ENCODE measurements around the gene COX6A2. TPM values are rescaled to one million over a fixed set of nuclear protein-coding genes. Genes with fewer than 3 reads are reported as not detected.

Gene COX6A2
- total RNA-seq: under 1 TPM in 1 of 2 donors, not detected in 1; 0.84 TPM
- 10 to 100 TPM in 1 of 2 donors, 1 to 10 TPM in 1; 8.0 to 36.7 TPM for polyA plus RNA-seq

- no peaks in the 10 kb centered on the region for H3K27me3 ChIP-seq (ENCODE audit: control insufficient read depth in 4 of 4, insufficient read depth in 4 of 4, low read length in 3 of 4)
- H3K4me3 ChIP-seq (ENCODE audit: low read depth in 1 of 3, low read length in 3 of 3): peak within 1 kb of the TSS; percentile 27 to 58 (median 32)
- no peaks in the 10 kb centered on the region for H3K36me3 ChIP-seq (ENCODE audit: control insufficient read depth in 4 of 4, insufficient read depth in 3 of 4, low read depth in 1 of 4, low read length in 3 of 4)
- H3K9me3 ChIP-seq (ENCODE audit: control insufficient read depth in 4 of 4, low read length in 3 of 4): no peaks in the 10 kb centered on the region
- peaks cover 3 to 7% (median 5%) of the 10 kb centered on the region in 4 donors for H3K4me1 ChIP-seq (ENCODE audit: control insufficient read depth in 4 of 4, insufficient read depth in 4 of 4, low read length in 3 of 4)
- peak within 1 kb of the TSS in 1 of 2 donors; percentile 12 for H3K9ac ChIP-seq (ENCODE audit: low read depth in 1 of 2, low read length in 2 of 2)
- TF ChIP-seq YY1 (IDR thresholded peaks at IDR 0.05): no peak
- no peak for TF ChIP-seq GABPA (IDR thresholded peaks at IDR 0.05 in 1 of 2, conservative IDR thresholded peaks at IDR 0.05 in 1 of 2)
- no peak for TF ChIP-seq CTCF (IDR thresholded peaks at IDR 0.05; ENCODE audit: low read depth, low read length, missing input control)
- no peak for TF ChIP-seq MAX (IDR thresholded peaks at IDR 0.05)
- no peak for TF ChIP-seq SP1 (IDR thresholded peaks at IDR 0.05)
- TF ChIP-seq FOXA1 (IDR thresholded peaks at IDR 0.05): no peak
- TF ChIP-seq ZBTB33 (IDR thresholded peaks at IDR 0.05): no peak
- TF ChIP-seq NR2F2 (IDR thresholded peaks at IDR 0.05): no peak
- TF ChIP-seq JUND (IDR thresholded peaks at IDR 0.05): no peak
- DNase-seq (ENCODE audit: low spot score): no peak
- peak within 1 kb of the TSS; percentile 18 to 69 for H3K27ac ChIP-seq (ENCODE audit: low read depth in 1 of 2, low read length in 2 of 2)
- WGBS: 52% methylated on average over 7 of the region's 7 CpGs
Observed at GRCh38 chr16:31428279-31428597, at the start of gene COX6A2. TSS of gene COX6A2 (minus strand) at chr16:31428360. CDS start at chr16:31428325, 35 bp downstream.

- no peak overlapping the region for H3K9ac ChIP-seq (ENCODE audit: low read depth in 1 of 2, low read length in 2 of 2)
- peaks cover 5 to 31% (median 19%) of the 10 kb centered on the region in 4 donors for H3K4me1 ChIP-seq (ENCODE audit: control insufficient read depth in 4 of 4, insufficient read depth in 4 of 4, low read length in 3 of 4)
- peak overlapping the region; percentile 7 to 72 (median 54) for H3K4me3 ChIP-seq (ENCODE audit: low read depth in 1 of 3, low read length in 3 of 3)
- H3K27me3 ChIP-seq (ENCODE audit: control insufficient read depth in 4 of 4, insufficient read depth in 4 of 4, low read length in 3 of 4): no peaks in the 10 kb centered on the region
- H3K27ac ChIP-seq (ENCODE audit: low read depth in 1 of 2, low read length in 2 of 2): peak overlapping the region; percentile 81 to 89
- no peaks in the 10 kb centered on the region for H3K9me3 ChIP-seq (ENCODE audit: control insufficient read depth in 4 of 4, low read length in 3 of 4)
- H3K36me3 ChIP-seq (ENCODE audit: control insufficient read depth in 4 of 4, insufficient read depth in 3 of 4, low read depth in 1 of 4, low read length in 3 of 4): no peaks in the 10 kb centered on the region
- peak; percentile 81 for DNase-seq (ENCODE audit: low spot score)
- 20% methylated on average over 67 of the region's 67 CpGs for WGBS
- TF ChIP-seq HNF4G (IDR thresholded peaks at IDR 0.05): no peak
- no peak for TF ChIP-seq ATF3 (IDR thresholded peaks at IDR 0.05)
- peak; percentile 21 for TF ChIP-seq FOXA2 (IDR thresholded peaks at IDR 0.05)
- TF ChIP-seq ZBTB33 (IDR thresholded peaks at IDR 0.05): no peak
- TF ChIP-seq YY1 (IDR thresholded peaks at IDR 0.05): peak; percentile 41
- TF ChIP-seq NR2F2 (IDR thresholded peaks at IDR 0.05): peak; percentile 57
- peak in 1 of 2 donors; percentile 20 for TF ChIP-seq JUND (IDR thresholded peaks at IDR 0.05)
- TF ChIP-seq RAD21 (IDR thresholded peaks at IDR 0.05): peak; percentile 54 to 68
- TF ChIP-seq MAX (IDR thresholded peaks at IDR 0.05): peak; percentile 40
- peak; percentile 59 to 67 for TF ChIP-seq HNF4A (conservative IDR thresholded peaks at IDR 0.05)
- TF ChIP-seq TAF1 (conservative IDR thresholded peaks at IDR 0.05): peak; percentile 8
- TF ChIP-seq SP1 (IDR thresholded peaks at IDR 0.05): peak; percentile 89
- TF ChIP-seq EGR1 (IDR thresholded peaks at IDR 0.05; ENCODE audit: low read depth in 2 of 2): peak; percentile 74 to 89
- TF ChIP-seq RXRA (IDR thresholded peaks at IDR 0.05): peak; percentile 88 to 90
- no peak for TF ChIP-seq REST (IDR thresholded peaks at IDR 0.05)
Observed at GRCh38 chr16:31477220-31478216, 49.4 kb upstream of the COX6A2 start.

Data from liver (tissue), 9 donors.